Activated CD4-positive, alpha-beta T cell treated with anti-CD3 and anti-CD28 coated beads, Interleukin-2, amount 50 U/mL, for 4 hours (primary cell): ENCODE data around the gene ATP2B1.

Experiments
- DNase-seq, 2 experiments: peaks; one replicate each; pipeline ENCODE4 v3.0.0-alpha.2; 2020

Gene ATP2B1

DNA sequence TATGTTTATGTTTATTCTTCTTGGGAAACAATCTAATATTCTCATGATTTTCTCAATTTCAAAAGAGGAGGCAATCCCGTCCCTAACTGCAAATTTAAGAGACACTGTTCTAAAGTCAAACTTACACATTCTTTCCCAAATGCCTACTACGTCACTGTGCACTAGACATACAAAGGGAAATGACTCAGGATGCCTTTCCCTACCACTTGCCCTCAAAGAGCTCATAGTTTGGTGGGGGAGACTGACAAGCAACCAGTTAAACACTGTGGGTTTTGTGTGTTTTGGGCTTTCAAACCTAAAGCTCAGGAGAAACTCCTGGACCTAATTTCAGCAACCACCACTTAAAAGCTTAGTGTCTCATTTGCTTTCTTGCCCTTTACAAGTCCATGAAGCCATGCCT, 58.4 kb downstream of the ATP2B1 start:
- DNase-seq, result no peak

DNA sequence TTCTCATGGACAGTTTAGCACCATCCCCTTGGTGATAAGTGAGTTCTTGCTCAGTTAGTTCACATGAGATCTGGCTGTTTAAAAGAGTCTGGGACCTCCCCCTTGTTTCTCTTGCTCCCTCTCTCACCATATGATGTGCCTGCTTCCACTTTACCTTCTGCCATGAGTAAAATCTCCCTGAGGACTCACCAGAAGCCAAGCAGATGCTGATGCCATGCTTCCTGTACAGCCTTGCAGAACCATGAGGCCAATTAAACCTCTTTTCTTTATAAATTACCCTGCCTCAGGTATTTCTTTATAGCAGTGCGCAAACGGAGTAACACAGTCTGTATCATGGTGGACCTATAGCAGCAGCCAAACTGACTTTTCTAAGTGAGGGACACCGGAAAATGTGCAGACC, 58.8 kb downstream of the ATP2B1 start:
- DNase-seq, result no peak

DNA sequence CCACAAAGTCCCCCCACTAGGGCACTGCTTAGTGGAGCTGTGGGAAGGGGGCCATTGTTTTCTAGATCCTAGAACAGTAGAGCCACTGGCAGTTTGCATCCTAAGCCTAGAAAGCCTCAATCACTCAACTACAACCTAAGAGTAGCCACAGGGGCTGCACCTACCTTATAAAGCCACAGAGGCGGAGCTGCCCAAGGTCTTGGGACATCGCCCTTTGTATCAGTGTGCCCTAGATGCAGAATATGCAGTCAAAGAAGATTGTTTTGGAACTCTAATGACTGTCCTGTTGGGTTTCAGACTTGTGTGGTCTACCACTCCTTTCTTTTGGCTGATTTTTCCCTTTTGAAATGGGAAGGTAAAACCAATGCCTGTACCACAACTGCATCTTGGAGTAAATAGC, 59.5 kb downstream of the ATP2B1 start:
- no peak for DNase-seq

DNA sequence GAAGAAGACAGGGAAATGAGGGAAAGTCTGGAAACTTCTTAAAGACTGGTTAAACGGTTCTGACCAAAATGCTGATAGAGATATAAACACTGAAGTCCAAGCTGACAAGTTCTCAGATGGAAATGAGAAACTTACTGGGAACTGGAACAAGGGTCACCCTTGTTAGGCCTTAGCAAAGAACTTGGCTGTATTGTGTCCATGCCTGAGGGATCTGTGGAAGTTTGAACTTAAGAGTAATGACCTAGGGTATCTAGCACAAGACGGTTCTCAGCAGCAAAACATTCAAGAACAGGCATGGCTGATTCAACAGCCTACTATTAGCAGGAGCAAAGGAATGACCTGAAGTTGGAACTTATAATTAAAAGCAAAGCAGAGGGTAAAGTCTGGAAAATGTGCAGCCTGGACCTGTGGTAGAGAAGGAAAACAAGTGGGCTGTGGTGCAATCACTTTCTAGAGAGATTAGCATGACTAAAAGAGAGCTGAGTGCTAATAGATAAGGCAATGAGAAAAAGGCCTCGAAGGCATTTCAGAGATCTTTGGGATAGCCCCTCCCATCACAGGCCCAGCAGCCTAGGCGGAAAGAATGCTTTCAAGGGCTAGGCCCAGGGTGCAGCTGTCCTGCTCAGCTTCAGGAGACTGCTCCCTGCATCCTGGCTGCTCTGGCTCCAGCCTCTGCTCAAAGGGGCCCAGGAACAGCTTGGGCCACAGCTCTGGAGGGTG, 60.3 kb downstream of the ATP2B1 start:
- no peak for DNase-seq

DNA sequence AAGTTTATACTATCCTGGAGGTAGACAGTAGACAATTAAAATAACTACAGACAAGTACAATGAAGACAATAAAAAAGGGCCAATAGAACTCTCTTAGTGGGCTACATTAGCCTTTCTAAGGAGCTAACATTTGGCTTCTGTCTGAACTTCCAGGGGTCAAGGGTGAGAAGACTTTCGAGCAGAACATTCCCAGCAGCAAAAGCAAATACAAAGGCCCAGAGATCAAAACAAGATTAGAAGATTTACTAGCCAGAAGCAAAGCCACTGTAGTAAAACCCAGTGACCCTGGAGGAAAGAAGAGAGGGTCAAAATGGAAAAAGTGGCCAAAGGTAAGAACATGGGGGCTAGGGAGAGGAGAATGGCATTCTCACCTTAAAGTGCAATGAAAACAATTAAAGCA, 63.2 kb downstream of the ATP2B1 start:
- no peak for DNase-seq

DNA sequence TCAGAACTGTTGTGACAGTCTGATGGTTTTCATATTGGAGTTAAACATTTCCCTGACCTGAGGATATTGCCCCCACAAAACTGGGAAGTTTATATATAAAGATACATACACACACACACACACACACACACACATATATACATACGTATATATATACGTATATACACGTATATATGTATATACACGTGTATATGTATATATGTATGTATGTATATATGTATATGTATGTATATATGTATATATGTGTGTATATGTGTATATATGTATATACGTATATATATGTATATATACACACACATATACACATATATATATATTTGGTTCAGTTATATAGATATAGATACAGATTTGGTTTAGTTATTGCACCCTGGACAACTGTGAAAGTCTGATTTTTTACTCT, 65.7 kb downstream of the ATP2B1 start:
- no peak for DNase-seq

DNA sequence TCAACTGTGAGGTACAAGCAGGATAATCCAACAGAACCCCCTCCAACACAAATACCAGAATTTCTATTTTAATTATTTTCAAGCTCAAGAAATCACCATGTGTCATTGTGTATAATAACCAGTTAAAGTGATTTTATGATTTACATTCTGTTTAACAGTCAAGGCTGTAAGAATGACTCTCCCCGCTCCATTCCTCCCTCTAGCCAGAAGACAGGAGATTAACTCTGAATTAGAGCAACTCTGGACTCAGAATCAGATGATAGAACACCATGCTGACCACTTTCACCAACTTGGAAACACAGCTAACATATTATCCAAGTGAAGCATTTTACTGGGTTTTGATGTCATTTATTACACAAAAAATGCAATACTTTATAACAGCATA, 71.9 kb downstream of the ATP2B1 start:
- DNase-seq, result no peak

DNA sequence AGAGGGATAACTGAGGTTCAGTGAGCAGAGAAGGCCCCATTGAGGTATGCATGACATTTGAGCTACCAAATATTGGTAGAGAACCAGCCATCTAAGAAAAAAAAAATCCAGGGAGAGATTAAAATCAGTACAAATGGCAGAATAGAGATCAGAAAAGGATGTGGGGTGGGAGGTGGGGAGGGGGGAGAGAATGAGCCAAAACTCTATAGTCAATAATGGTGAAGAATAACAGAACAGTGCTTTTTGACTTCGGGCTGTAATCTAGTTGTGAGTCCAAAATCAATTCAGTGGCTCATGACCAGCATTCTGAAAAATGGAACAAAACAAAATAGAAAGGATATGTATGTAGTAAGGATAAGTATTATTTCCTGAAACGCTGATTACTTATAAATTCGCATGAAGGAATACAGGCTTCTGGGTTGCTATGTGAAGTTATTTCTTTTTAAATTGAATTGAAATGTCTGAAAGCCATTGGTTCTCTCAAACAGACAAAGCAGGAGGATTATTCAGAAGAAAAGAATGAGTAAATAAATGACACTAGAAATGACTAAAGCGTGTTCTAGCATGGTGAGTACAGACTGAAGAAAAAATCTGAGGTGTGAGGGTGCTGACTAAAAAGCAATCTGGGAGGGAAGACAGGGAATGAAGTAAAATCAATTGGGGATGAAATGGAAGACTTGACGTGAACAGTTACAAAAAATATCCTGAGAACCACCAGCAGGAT, 72.4 kb downstream of the ATP2B1 start:
- no peak for DNase-seq

DNA sequence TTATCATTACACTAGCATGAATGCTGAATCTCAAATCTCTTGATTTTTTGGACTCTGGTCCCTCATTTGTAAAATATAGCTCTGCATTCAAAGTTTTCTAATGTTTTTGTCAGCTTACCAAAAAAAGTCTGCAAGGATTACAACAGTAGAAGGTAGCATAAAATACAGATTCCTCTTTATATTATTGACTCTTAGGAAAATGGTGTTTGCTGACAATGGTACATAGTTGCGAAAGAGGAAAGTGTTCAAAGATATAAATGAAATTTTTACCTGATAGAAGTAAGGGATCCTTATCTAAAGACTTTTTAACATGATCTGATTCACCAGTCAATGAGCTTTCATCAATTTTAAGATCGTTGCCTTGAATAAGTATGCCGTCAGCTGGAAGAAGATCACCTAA, 74.1 kb downstream of the ATP2B1 start:
- no peak for DNase-seq

DNA sequence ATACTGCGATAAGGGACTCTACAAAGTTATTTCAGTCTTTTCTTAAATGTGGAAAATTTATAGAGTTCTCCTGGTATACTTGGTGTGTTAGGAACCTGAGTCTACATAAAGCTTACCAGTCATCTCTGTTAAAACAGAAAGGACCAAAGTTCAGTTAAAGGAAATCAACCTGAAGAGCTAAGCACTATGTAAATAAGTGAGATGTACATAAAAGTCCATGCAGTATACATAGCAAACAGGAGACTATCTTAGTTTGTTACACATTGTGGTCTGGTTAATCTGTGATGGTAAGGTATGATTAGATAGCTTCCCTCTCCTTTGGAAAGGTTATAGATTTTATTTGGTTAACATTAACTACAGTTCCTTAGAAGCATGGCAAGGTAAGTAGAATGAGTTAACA, 75.9 kb downstream of the ATP2B1 start:
- DNase-seq, result no peak

DNA sequence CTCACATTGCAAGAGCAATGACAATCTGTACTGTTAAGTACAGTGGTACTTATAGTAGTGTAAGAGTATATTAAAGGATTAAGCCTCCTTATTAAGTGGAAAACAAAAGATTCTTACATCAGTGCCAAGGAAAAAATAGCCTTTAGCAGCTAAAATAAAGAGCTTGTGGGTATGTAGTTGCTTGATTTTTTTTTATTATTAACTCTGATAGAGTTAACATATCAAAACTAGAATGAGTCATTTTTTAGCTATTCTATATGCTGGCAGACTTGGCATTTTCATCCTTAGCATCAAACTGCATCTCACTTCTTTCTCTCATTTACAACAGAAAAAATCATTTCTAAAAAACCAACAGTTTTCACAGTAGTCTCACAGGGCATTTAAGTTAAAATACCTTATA, 86.5 kb downstream of the ATP2B1 start:
- no peak for DNase-seq

DNA sequence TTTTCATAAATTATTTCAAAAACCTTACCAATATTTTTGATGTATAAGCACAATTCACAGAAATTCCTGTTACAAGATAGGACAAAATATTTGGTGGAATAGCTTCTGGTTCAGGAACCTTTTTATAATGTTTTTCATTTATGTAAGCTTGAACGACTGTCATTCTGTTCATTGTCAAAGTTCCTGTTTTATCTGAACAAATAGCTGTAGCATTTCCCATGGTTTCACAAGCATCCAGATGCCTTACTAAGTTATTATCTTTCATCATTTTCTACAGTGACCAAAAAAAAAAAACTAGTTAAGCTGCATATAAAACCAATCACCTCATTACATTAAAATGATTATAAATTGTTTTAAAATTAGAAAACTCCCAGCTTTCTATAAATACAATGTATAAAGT, 87.1 kb downstream of the ATP2B1 start:
- no peak for DNase-seq

DNA sequence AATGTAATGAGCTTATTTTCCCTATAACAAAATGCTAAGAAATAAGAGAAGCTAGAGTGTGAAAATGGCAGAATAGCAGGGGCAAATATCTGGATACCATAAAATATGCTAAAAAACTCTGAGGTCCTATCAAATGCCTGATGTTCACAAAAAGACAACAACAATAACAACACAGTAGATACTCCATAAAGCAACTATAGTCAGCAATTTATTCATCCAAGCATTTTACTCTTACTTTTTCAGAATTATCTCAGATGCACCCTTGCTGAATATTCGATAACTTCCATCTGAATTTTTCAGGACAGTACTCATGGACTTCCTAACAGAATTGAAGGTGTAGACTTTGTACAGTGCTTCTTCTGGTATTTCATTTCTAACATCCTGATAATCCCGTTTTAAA, 88.9 kb downstream of the ATP2B1 start:
- DNase-seq, result no peak

DNA sequence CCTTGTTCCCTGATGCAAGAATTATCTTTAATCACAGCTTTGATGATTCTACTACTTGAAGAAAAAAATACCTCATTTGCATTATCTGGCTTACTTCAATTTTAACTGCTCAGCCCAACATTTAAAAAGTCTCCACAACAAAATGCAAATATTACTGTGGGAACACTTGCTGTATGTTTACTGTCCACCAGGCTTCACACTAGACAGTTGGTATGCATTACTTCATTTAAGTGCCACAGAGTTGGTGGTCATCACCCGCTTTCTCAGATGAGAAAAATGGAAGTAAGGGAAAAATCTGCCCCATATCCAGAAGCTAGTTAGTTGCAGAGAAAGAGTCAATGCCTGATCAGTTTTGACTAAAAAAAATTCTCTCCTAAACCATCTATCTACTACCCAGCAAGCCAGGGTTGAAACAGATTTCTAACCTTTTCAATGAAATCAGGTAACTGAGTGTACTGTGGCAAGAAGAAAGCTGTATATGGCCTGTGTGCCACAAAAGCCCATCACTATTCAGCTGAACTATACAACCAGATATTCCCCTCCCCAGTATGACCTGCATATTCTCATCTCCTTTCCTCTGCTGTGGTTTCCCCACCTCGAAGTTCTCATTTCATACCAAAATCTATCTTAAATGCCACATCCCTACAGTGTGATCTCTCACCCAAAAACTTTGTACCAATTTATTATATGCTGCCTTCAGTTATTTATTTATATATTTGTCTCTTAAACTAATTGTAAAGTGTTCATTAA, 90.3 kb downstream of the ATP2B1 start:
- no peak for DNase-seq

DNA sequence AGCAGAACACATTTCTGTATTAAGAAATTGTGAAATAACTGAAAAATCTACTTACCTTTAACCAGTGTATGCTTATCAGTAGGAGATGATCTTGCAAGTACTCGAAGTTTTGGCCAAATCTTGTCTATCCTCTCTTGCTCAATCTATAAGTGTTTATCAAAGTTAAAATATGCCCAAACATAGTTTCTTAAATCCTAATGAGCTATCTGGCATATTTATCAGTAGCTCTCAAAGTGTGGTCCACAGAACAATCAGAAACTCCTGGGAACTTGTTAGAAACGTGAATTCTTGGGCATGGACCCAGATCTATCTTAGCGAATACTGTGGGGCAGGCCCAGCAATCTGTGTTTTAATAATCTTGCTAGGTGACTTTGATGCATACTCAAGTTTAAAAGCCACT, 98.3 kb downstream of the ATP2B1 start:
- no peak for DNase-seq

DNA sequence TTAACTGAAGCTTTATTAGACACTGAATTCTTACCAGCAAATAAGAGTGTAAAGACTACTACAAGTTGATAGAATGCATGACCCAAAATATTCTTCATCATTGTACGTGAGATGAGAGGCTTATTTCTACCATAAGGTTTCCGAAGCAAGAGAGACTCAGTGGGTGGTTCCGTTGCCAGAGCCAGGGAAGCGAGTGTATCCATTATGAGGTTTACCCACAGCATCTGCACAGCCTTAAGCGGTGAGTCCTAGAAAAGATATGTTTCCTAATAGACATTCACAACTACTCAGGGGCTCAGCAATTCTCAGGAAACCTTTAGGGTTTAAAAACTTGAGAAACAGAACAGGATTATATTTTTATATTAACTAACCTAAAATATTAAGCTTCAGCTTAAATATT, 105.0 kb downstream of the ATP2B1 start:
- no peak for DNase-seq

DNA sequence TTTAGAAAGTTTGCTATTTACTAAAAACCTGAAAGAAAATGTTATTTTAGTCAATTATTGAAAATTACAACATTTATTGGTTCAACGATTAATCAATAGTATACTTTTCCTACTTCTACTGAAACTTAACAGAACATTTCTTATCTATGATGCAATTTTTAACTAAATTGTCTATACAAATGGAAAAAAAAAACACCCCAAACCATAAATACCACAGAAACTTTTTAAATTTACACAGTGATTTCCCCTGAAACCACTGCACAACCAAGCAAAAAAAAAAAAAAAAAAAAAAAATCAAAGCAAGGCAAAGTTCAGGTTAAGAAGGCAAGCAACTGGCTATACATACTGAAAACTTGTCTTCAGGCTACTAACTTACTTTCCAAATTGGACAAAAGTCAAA, 110.9 kb downstream of the ATP2B1 start:
- no peak for DNase-seq

DNA sequence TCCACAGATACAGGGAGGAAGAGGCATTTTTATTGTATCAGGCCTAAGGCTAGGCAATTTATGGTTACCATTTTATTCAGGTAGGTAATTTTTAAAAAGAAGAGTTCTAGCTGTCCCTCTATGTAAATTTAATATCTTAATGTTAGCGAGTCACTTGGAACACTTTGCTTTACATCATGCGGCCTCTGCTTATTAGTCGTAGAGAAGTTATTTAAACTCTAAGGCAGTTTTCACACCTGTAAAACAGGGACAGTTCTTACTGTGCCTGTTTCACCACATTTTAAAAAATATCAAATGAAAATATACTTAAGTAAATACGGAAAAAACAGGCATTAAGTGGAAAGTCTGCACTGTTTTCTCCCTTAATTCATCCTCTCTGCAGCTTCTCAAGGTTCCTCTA, 111.4 kb downstream of the ATP2B1 start:
- DNase-seq, result no peak

DNA sequence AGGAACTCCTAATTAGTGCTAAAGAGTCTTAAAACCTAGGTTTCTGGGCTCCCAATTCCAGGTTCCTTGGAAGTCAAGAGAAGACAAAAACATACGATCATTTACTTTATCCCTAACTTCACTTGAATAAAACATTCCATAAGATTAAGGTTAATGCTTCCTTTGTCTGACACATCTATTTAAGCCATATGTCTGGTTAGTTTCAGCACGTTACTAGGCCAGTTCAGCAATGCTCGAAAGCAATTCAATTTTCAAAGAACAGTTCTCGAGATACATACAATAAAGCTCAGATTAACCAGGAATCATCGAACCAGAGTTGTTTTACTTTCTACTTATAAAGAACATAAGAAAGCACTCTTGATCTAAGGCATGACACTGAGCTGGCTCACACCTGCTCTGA, 114.8 kb downstream of the ATP2B1 start:
- no peak for DNase-seq

DNA sequence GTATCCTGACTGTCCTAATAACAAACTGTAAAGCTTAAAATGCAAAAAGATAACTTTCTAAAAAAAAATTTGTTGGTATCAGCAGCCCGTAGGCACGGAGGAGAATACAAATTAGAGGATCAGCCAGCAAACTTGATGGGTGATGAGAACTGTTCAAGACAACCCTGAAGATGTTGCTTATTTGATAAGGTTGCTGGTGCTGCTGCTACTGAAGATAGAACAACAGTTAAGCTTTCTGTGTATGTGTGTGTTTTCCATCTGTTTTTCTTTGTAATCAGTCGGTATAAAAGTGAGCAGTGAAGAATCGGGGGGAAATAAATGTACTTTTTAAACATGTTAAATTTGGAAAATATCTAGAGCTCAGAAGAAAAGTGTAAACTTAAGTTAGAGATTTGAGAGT, 115.4 kb downstream of the ATP2B1 start:
- no peak for DNase-seq

DNA sequence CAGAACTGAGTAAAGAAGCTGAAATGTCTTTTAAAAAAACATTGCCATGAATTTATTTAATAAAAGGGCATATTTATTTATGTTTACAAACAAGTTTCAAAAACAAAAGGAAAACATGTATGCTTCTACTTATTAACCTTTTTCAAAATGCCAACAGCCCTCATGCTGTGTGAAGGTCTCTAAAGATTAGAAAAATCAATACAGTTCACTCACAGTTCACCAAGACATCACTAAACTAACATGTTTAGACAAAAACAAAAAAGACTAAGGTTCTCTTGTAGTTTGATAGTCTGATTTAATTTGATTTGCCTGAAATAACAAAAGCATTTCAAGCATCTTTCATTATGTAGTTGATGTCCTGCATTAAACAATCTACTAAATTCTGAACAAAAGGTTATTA, 118.9 kb downstream of the ATP2B1 start:
- no peak for DNase-seq

DNA sequence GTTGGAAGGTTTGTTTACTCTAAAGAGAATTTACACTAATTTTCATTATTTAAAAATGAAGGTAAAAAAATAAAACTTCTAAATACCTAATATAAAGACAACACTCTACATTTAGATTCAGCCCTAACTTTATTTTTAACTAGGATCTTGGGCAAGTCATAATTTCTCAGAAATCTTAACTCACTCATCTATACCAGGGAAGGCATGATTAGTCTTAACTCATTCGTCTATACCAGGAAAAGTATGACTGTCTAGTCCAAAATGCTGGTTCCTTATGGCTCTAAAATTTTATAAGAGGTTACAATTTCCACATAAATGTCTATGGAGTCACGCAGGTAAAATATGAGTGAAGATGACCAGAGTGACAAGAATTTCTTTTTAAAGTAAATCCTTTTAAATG, 130.1 kb downstream of the ATP2B1 start:
- no peak for DNase-seq

DNA sequence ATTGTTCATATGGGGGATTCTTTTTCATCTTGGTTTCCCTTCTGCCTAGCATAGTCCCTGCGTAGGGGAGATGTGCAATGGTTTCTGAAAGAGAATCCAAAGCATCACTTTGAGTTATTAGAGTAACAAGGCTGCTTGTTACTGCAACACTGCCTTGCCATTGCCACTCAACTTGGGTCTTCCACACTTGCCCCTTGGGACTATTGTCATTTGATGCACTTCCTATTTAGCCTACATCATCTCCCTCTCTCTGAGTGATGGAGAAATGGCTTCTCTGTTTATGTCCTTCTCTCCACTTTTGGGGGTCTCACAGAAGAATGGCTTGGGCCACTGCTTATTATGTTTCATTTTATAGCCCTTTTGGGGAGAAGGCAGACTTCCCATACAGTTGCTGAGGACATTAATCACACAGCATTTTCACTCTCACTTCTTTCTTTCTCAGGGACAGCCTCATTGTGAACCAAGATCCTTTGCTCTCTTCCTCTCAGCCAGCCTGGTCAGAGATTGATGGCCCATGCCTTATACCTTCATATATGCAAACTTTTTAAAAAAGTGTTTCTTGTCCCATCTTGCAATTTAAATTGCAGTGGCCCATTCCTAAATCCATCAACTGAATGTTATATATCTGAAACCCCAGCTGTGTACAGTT, 131.9 kb downstream of the ATP2B1 start:
- DNase-seq, result no peak

DNA sequence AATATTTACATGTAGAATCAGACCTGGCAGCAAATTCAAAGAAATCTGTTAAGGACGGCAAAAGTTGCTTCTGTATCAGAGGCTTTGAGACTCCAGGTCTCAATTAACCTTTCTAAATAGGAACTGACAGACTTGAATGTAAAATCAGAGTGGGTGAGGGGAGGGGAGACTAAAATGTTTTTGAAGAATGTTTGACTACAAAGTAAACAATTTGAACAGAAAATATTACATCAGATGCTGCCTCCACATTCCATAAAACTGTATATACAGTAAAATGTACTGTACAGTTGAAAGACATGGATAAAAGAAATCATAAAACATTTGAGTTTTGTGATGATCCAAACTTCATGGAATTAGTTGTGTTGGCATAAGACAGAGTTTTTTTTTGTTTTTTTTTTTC, 133.3 kb downstream of the ATP2B1 start:
- no peak for DNase-seq
